ENCODE results near the gene CHST11.

CHST11 gene

GRCh38 chr12:104510145-104510872 lies 53.6 kb downstream of the CHST11 start:
- no peak for TF ChIP-seq CTCF (IDR thresholded peaks at IDR 0.05)
- H3K27ac Mint-ChIP-seq, result no peak overlapping the region
- DNase-seq, result no peak

GRCh38 chr12:104510873-104511440 lies 54.2 kb downstream of the CHST11 start:
- H3K27ac Mint-ChIP-seq, result no peak overlapping the region
- H3K4me1 Mint-ChIP-seq, result peaks cover 39% of the 10 kb centered on the region
- H3K27me3 Mint-ChIP-seq (ENCODE audit: low read depth, poor library complexity), result peaks cover 9% of the 10 kb centered on the region
- H3K9me3 Mint-ChIP-seq, result peaks cover 25% of the 10 kb centered on the region
- H3K36me3 Mint-ChIP-seq (ENCODE audit: low read depth), result peaks cover 51% of the 10 kb centered on the region
- no peak for DNase-seq
- no peak for TF ChIP-seq CTCF (IDR thresholded peaks at IDR 0.05)
- H3K4me3 Mint-ChIP-seq, result no peak overlapping the region

More at GRCh38 chr12:104510145-104510872, 53.6 kb downstream of the CHST11 start:
- H3K4me3 Mint-ChIP-seq, result no peak overlapping the region
- peaks cover 38% of the 10 kb centered on the region for H3K4me1 Mint-ChIP-seq
- H3K36me3 Mint-ChIP-seq (ENCODE audit: low read depth), result peaks cover 51% of the 10 kb centered on the region
- H3K27me3 Mint-ChIP-seq (ENCODE audit: low read depth, poor library complexity), result peaks cover 9% of the 10 kb centered on the region
- H3K9me3 Mint-ChIP-seq, result peaks cover 25% of the 10 kb centered on the region

- Mint-ChIP-seq H3K27me3 (ENCODE audit: low read depth, poor library complexity) (peaks cover 3% of the 10 kb centered on the region), H3K27ac (no peak overlapping the region), H3K9me3 (peaks cover 7% of the 10 kb centered on the region), H3K4me1 (peaks cover 56% of the 10 kb centered on the region), H3K4me3 (peak overlapping the region; percentile 20), H3K36me3 (ENCODE audit: low read depth) (peaks cover 31% of the 10 kb centered on the region)
- TF ChIP-seq CTCF (IDR thresholded peaks at IDR 0.05), result no peak
- DNase-seq, result no peak
These were observed 56.9 kb downstream of the CHST11 start for GRCh38 chr12:104513681-104514080.

GRCh38 chr12:104514092-104514810 lies 57.5 kb downstream of the CHST11 start:
- no peaks in the 10 kb centered on the region for H3K27me3 Mint-ChIP-seq (ENCODE audit: low read depth, poor library complexity)
- H3K4me3 Mint-ChIP-seq, result no peak overlapping the region
- H3K36me3 Mint-ChIP-seq (ENCODE audit: low read depth), result peaks cover 25% of the 10 kb centered on the region
- H3K9me3 Mint-ChIP-seq, result peaks cover under 1% of the 10 kb centered on the region
- no peak for TF ChIP-seq CTCF (IDR thresholded peaks at IDR 0.05)
- peaks cover 62% of the 10 kb centered on the region for H3K4me1 Mint-ChIP-seq
- no peak for DNase-seq
- peak overlapping the region; percentile 46 for H3K27ac Mint-ChIP-seq

GRCh38 chr12:104515899-104516298 lies 59.2 kb downstream of the CHST11 start:
- H3K4me1 Mint-ChIP-seq, result peaks cover 78% of the 10 kb centered on the region
- no peak overlapping the region for H3K4me3 Mint-ChIP-seq
- no peaks in the 10 kb centered on the region for H3K9me3 Mint-ChIP-seq
- TF ChIP-seq CTCF (IDR thresholded peaks at IDR 0.05), result no peak
- peaks cover 3% of the 10 kb centered on the region for H3K27me3 Mint-ChIP-seq (ENCODE audit: low read depth, poor library complexity)
- peaks cover 17% of the 10 kb centered on the region for H3K36me3 Mint-ChIP-seq (ENCODE audit: low read depth)
- no peak for DNase-seq
- no peak overlapping the region for H3K27ac Mint-ChIP-seq

Data from nephron progenitor cell (in vitro differentiated cells).